Naive thymus-derived CD4-positive, alpha-beta T cell (primary cell): Measurements from ENCODE around the gene NR1I2. TPM values are rescaled to one million over a fixed set of nuclear protein-coding genes. Genes with fewer than 3 reads are reported as not detected.

ENCODE experiments used
- ATAC-seq: fragments of 150-1000 bp; cut with Tn5 transposase; 2 replicates; pipeline ENCODE4 v1.10.0; 2021; ENCODE audit warnings: mild to moderate bottlenecking, moderate library complexity
- CTCF ChIA-PET: fragments of 350-600 bp; sonication (Branson Sonifier 250); formaldehyde crosslinking; loops from one replicate; lab custom pipeline; 2021; ENCODE audit warnings: antibody characterized with exemption; lab: Charles Lee
- POLR2A ChIA-PET: fragments of 350-600 bp; sonication (Branson Sonifier 250); formaldehyde crosslinking; loops from one replicate; lab custom pipeline; 2021; ENCODE audit warnings: antibody characterized with exemption, inconsistent platforms; lab: Charles Lee
- DNase-seq, 9 donors: peaks; one replicate each; pipeline versions ENCODE4 v3.0.0 to v3.0.0-alpha.2; 2020 to 2022; ENCODE audit warnings: mixed read lengths in 1 of 9
- H3K27ac ChIP-seq: one replicate; pipeline ENCODE4 v1.7.0; 2013; ENCODE audit warnings: mild to moderate bottlenecking, low read depth, low read length, moderate library complexity
- H3K27me3 ChIP-seq, 2 donors: one replicate each; pipeline ENCODE4 v1.7.0; 2013; ENCODE audit warnings: low read length in 2 of 2, mild to moderate bottlenecking in 2 of 2, moderate library complexity in 2 of 2; ENCODE audit not compliant: control insufficient read depth in 2 of 2, insufficient read depth in 2 of 2
- H3K36me3 ChIP-seq, 3 experiments: 1 replicate in 2 of 3; 2 replicates in 1 of 3; pipeline ENCODE4 v1.7.0; 2013; ENCODE audit warnings: low read length in 3 of 3, mild to moderate bottlenecking in 3 of 3, moderate library complexity in 1 of 3; ENCODE audit not compliant: insufficient read depth in 3 of 3, control insufficient read depth in 2 of 3
- H3K4me1 ChIP-seq, 2 donors: one replicate each; pipeline ENCODE4 v1.7.0; 2013; ENCODE audit warnings: low read length in 2 of 2, mild to moderate bottlenecking in 2 of 2, moderate library complexity in 1 of 2; ENCODE audit not compliant: control insufficient read depth in 2 of 2, insufficient read depth in 2 of 2
- H3K4me3 ChIP-seq: 2 replicates; pipeline ENCODE4 v1.7.0; 2013; ENCODE audit warnings: mild to moderate bottlenecking, low read length
- H3K9me3 ChIP-seq, 3 experiments: 1 replicate in 2 of 3; 2 replicates in 1 of 3; pipeline ENCODE4 v1.7.0; 2013; ENCODE audit warnings: low read length in 3 of 3; ENCODE audit not compliant: control insufficient read depth in 2 of 3
- H3K27ac Mint-ChIP-seq, 9 donors: one replicate each; pipeline ENCODE4 v1.8.0; 2020 to 2022; ENCODE audit warnings: mixed read lengths in 9 of 9, mild to moderate bottlenecking in 8 of 9, moderate library complexity in 5 of 9, inconsistent platforms in 2 of 9
- H3K27me3 Mint-ChIP-seq, 5 donors: one replicate each; pipeline ENCODE4 v1.8.0; 2021 to 2022; ENCODE audit warnings: mixed read lengths in 5 of 5, mild to moderate bottlenecking in 1 of 5
- H3K36me3 Mint-ChIP-seq, 5 donors: one replicate each; pipeline ENCODE4 v1.8.0; 2020 to 2022; ENCODE audit warnings: mixed read lengths in 5 of 5, mild to moderate bottlenecking in 3 of 5, inconsistent platforms in 1 of 5
- H3K4me1 Mint-ChIP-seq, 7 donors: one replicate each; pipeline ENCODE4 v1.8.0; 2020 to 2022; ENCODE audit warnings: mixed read lengths in 7 of 7, mild to moderate bottlenecking in 3 of 7, inconsistent platforms in 1 of 7
- H3K4me3 Mint-ChIP-seq, 10 donors: one replicate each; pipeline ENCODE4 v1.8.0; 2020 to 2022; ENCODE audit warnings: mild to moderate bottlenecking in 10 of 10, mixed read lengths in 10 of 10, moderate library complexity in 6 of 10, inconsistent platforms in 2 of 10
- H3K9me3 Mint-ChIP-seq, 11 donors: one replicate each; pipeline ENCODE4 v1.8.0; 2020 to 2022; ENCODE audit warnings: mixed read lengths in 11 of 11, mild to moderate bottlenecking in 4 of 11, inconsistent platforms in 1 of 11, moderate library complexity in 1 of 11
- intact Hi-C, 2 donors: fragments of 100-400 bp; cut with micrococcal nuclease; formaldehyde crosslinking; loops; one replicate each; pipeline ENCODE4 v1.15.1; 2023
- polyA plus RNA-seq, 2 donors: library from polyadenylated mRNA; unstranded; fragments of 300-500 nt; fragmentation: Illumina TruSeq; gene quantifications; one replicate each; pipeline ENCODE4 v1.2.3, GENCODE V29; 2021
- total RNA-seq, 6 experiments: library from RNA in 5 of 6; stranded (reverse) in 5 of 6; gene quantifications; 1 replicate in 5 of 6; 2 replicates in 1 of 6; pipeline ENCODE4 v1.2.3 and lab custom pipeline; 2021 to 2026

The NR1I2 gene
- total and polyA plus RNA-seq, 7 experiments from 2014 or later = 0.22 to 0.62 (median 0.43) TPM; not detected in 1

DNA sequence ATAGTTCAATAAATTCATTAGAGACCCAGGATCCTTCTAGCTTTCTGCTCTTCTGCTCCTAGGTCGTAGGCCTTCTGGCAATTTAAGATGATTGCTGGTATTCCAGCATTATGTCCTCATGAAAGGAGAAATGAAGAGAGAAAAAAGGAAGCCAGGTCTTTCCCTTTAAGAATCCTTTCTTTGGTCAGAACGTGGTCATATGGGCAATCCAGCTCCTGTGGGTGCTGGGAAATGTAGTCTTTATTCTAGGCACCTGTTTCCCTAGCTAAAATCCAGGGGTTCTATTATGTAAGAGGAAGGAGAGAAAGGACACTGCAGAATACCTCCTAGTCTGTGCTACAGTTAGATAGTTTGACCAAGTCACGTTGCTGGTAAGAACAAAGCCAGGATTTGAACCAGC lies 35.5 kb upstream of the NR1I2 start:
- ChIA-PET POLR2A (no interaction called here), CTCF (no interaction called here)
- intact Hi-C loops = no loop called here
- H3K9me3 Mint-ChIP-seq = peaks cover 0 to 2% (median 0%) of the 10 kb centered on the region in 11 donors
- Histone ChIP-seq H3K4me3 (no peak overlapping the region), H3K36me3 (no peaks in the 10 kb centered on the region), H3K27me3 (no peaks in the 10 kb centered on the region), H3K27ac (no peak overlapping the region), H3K4me1 (no peaks in the 10 kb centered on the region), H3K9me3 (no peaks in the 10 kb centered on the region)
- ATAC-seq (no peak), DNase-seq (no peak)
- no peak overlapping the region for H3K4me3 Mint-ChIP-seq
- no peaks in the 10 kb centered on the region for H3K36me3 Mint-ChIP-seq
- peaks cover 12 to 40% (median 26%) of the 10 kb centered on the region in 5 donors for H3K27me3 Mint-ChIP-seq
- H3K27ac Mint-ChIP-seq = no peak overlapping the region
- no peaks in the 10 kb centered on the region for H3K4me1 Mint-ChIP-seq

DNA sequence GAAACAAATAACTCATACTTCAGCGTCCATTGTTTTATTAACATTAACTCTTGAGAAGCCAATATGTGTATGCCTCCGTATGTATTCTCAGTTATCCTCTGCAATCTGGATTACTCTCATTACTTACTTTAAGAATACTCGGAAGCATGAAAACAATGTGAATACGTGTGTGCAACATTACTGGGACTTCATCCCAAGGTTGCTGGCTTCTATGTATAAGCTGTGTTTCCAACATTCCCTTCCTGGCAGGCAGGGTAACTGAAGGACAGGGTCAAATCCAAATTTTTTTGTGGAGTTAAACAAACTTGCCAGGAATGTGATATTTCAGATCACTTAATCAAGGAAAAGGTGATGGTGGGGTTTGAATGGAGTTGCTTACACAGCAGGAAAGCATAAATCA lies 34.5 kb upstream of the NR1I2 start:
- Histone ChIP-seq H3K9me3 (no peaks in the 10 kb centered on the region), H3K36me3 (no peaks in the 10 kb centered on the region), H3K27ac (no peak overlapping the region), H3K27me3 (no peaks in the 10 kb centered on the region), H3K4me1 (no peaks in the 10 kb centered on the region), H3K4me3 (no peak overlapping the region)
- ATAC-seq (no peak), DNase-seq (no peak)
- H3K27ac Mint-ChIP-seq = no peak overlapping the region
- H3K4me1 Mint-ChIP-seq = no peaks in the 10 kb centered on the region
- H3K36me3 Mint-ChIP-seq = no peaks in the 10 kb centered on the region
- H3K4me3 Mint-ChIP-seq = no peak overlapping the region
- intact Hi-C loops = no loop called here
- peaks cover 0 to 3% (median 0%) of the 10 kb centered on the region in 11 donors for H3K9me3 Mint-ChIP-seq
- peaks cover 7 to 34% (median 26%) of the 10 kb centered on the region in 5 donors for H3K27me3 Mint-ChIP-seq
- CTCF ChIA-PET = no interaction called here
- POLR2A ChIA-PET = interaction anchor here (0.8 kb wide), 1 partner anchor 400 kb away, joined by 3 read pairs; no protein-coding TSS in a partner anchor

DNA sequence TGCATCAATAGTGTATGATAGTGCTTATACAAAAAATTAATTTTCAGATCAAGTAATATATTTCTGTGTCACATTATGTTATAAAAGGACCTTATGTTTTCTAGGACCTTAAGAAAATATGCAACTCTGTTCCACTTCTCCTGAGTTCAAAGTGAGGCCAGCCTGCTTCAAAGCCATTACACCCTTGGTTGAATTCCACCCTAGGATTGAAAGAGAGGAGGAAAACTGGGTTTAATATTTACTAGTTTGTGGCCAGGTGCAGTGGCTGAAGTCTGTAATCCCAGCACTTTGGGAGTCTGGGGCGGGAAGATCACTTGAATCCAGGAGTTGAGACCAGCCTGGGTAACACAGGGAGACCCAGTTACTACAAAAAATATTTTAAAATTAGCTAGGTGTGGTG lies 32.9 kb upstream of the NR1I2 start:
- intact Hi-C loops = no loop called here
- ChIA-PET CTCF (no interaction called here), POLR2A (no interaction called here)
- Histone ChIP-seq H3K27ac (no peak overlapping the region), H3K4me1 (no peaks in the 10 kb centered on the region), H3K27me3 (no peaks in the 10 kb centered on the region), H3K36me3 (no peaks in the 10 kb centered on the region), H3K4me3 (no peak overlapping the region), H3K9me3 (no peaks in the 10 kb centered on the region)
- no peaks in the 10 kb centered on the region for H3K36me3 Mint-ChIP-seq
- peaks cover 6 to 34% (median 24%) of the 10 kb centered on the region in 5 donors for H3K27me3 Mint-ChIP-seq
- H3K27ac Mint-ChIP-seq = no peak overlapping the region
- ATAC-seq (no peak), DNase-seq (no peak)
- no peak overlapping the region for H3K4me3 Mint-ChIP-seq
- no peaks in the 10 kb centered on the region for H3K4me1 Mint-ChIP-seq
- peaks cover 0 to 14% (median 2%) of the 10 kb centered on the region in 11 donors for H3K9me3 Mint-ChIP-seq

DNA sequence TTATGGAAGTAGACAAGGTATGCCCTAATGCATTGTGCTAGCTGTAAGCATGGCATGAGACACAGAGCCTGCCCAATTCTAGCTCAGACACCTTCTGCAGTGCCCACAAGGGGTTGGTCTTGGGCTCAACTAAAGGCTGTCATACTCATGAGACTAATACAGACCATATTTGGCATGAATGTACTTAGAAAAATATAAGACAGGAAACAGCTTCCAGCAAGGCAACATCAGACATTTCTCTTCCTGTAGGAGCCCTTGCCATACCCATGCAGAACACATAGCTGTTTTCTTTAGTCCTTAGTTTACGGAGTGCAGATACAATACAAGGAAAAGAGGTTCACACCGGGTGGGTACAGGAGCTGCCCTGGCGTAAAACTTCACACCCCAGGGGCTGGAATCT lies 30.5 kb upstream of the NR1I2 start:
- POLR2A ChIA-PET = no interaction called here

DNA sequence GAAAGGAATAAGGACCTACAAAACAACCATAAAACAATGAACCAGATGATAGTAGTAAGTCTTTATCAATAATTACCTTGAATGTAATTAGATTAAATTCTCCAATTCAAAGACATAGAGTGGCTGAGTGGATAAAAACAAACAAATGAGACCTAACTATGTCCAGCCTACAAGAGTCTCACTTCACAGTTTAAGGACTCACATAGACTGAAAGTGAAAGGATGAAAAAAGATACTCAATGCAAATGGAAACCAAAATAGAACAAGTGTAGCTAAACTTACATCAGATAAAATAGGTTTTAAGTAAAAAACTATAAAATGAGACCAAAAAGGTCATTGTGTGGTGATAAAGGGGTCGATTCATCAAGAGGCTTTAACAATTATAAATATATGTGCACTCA lies 21.9 kb upstream of the NR1I2 start:
- no peaks in the 10 kb centered on the region for H3K4me1 Mint-ChIP-seq
- H3K27me3 Mint-ChIP-seq = peaks cover 20 to 58% (median 41%) of the 10 kb centered on the region in 5 donors

More for the DNA sequence above, 30.5 kb upstream of the NR1I2 start:
- Histone ChIP-seq H3K27me3 (no peaks in the 10 kb centered on the region), H3K4me3 (no peak overlapping the region), H3K36me3 (no peaks in the 10 kb centered on the region), H3K9me3 (no peaks in the 10 kb centered on the region), H3K27ac (no peak overlapping the region), H3K4me1 (no peaks in the 10 kb centered on the region)
- DNase-seq (no peak), ATAC-seq (no peak)
- CTCF ChIA-PET = interaction anchor here (1.4 kb wide), 1 partner anchor 12 kb away, joined by 3 read pairs; no protein-coding TSS in a partner anchor
- Mint-ChIP-seq H3K27ac (no peak overlapping the region), H3K36me3 (no peaks in the 10 kb centered on the region), H3K27me3 (peaks cover 8 to 44% (median 35%) of the 10 kb centered on the region in 5 donors), H3K4me1 (no peaks in the 10 kb centered on the region), H3K9me3 (peaks cover 0 to 17% (median 4%) of the 10 kb centered on the region in 11 donors), H3K4me3 (no peak overlapping the region)
- intact Hi-C loops = no loop called here

DNA sequence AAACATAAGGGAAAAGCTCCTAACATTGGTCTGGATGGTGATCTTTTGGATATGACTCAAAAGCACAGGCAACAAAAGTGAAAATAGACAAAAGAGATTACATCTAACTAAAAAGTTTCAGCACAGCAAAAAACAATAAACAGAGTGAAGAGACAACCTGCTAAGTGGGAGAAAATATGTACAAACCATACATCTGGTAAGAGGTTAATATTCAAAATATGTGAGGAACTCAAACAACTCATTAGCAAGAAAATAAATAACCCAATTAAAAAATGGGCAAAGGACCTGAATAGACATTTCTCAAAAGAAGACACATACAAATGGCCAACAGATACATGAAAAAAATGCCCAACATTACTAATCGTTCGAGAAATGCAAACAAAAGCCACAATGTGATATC lies 19.0 kb upstream of the NR1I2 start:
- peaks cover 13 to 45% (median 32%) of the 10 kb centered on the region in 5 donors for H3K27me3 Mint-ChIP-seq

More for the DNA sequence above, 21.9 kb upstream of the NR1I2 start:
- intact Hi-C loops = no loop called here
- Histone ChIP-seq H3K36me3 (no peaks in the 10 kb centered on the region), H3K4me1 (no peaks in the 10 kb centered on the region), H3K27me3 (no peaks in the 10 kb centered on the region), H3K9me3 (no peaks in the 10 kb centered on the region), H3K4me3 (no peak overlapping the region), H3K27ac (no peak overlapping the region)
- Mint-ChIP-seq H3K9me3 (peaks cover 0 to 22% (median 7%) of the 10 kb centered on the region in 11 donors), H3K27ac (no peak overlapping the region), H3K4me3 (no peak overlapping the region), H3K36me3 (no peaks in the 10 kb centered on the region)
- ATAC-seq (no peak), DNase-seq (no peak)
- ChIA-PET CTCF (no interaction called here), POLR2A (no interaction called here)

DNA sequence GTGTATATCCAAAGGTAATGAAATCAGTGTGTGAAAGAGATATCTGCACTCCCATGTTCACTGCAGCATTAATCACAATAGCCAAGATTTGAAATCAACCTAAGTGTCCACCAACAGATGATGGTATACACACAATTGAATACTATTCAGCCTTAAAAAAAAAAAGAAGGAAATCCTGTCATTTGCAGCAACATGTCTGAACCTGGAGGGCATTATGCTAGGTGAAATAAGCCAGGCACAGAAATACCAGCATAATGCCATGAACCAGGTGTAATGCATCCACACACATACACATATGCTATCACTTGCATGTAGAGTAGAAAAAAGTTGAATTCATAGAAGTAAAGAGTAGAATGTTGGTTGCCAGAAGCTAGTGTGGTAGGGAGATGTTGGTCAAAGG lies 18.4 kb upstream of the NR1I2 start:
- H3K36me3 ChIP-seq = no peaks in the 10 kb centered on the region
- CTCF ChIA-PET = no interaction called here
- Mint-ChIP-seq H3K36me3 (no peaks in the 10 kb centered on the region), H3K27ac (no peak overlapping the region), H3K9me3 (peaks cover 0 to 22% (median 8%) of the 10 kb centered on the region in 11 donors), H3K4me1 (no peaks in the 10 kb centered on the region), H3K27me3 (peaks cover 13 to 44% (median 32%) of the 10 kb centered on the region in 5 donors), H3K4me3 (no peak overlapping the region)
- no peak overlapping the region for H3K4me3 ChIP-seq
- H3K9me3 ChIP-seq = no peaks in the 10 kb centered on the region
- H3K27ac ChIP-seq = no peak overlapping the region
- ATAC-seq = no peak
- POLR2A ChIA-PET = no interaction called here
- no peak for DNase-seq
- no peaks in the 10 kb centered on the region for H3K27me3 ChIP-seq
- no peaks in the 10 kb centered on the region for H3K4me1 ChIP-seq
- intact Hi-C loops = no loop called here

More for the DNA sequence above, 19.0 kb upstream of the NR1I2 start:
- H3K4me3 ChIP-seq = no peak overlapping the region
- no peak overlapping the region for H3K27ac ChIP-seq
- POLR2A ChIA-PET = no interaction called here
- Mint-ChIP-seq H3K4me3 (no peak overlapping the region), H3K4me1 (no peaks in the 10 kb centered on the region), H3K9me3 (peaks cover 0 to 22% (median 8%) of the 10 kb centered on the region in 11 donors), H3K36me3 (no peaks in the 10 kb centered on the region), H3K27ac (no peak overlapping the region)
- ATAC-seq (no peak), DNase-seq (no peak)
- no peaks in the 10 kb centered on the region for H3K27me3 ChIP-seq
- H3K4me1 ChIP-seq = no peaks in the 10 kb centered on the region
- intact Hi-C loops = no loop called here
- no peaks in the 10 kb centered on the region for H3K9me3 ChIP-seq
- no peaks in the 10 kb centered on the region for H3K36me3 ChIP-seq
- CTCF ChIA-PET = no interaction called here
